Panc1 (cell line): ENCODE results near the gene NFKBIB.

Experiments used
- CTCF ChIP-seq: fragments of 450-650 bp; IDR thresholded peaks from 2 replicates; pipeline ENCODE4 v1.5.1; 2017; ENCODE audit warnings: mild to moderate bottlenecking
- POLR2AphosphoS5 ChIP-seq: IDR thresholded peaks from 2 replicates; pipeline ENCODE4 v1.6.1; 2012; ENCODE audit warnings: mild to moderate bottlenecking, low read depth, low read length, moderate library complexity
- REST ChIP-seq, 2 experiments: IDR thresholded peaks; 2 replicates each; pipeline ENCODE4 v1.6.1; 2011 to 2012; ENCODE audit warnings: low read depth in 2 of 2, control low read depth in 1 of 2, low read length in 1 of 2, mild to moderate bottlenecking in 1 of 2, moderate library complexity in 1 of 2; ENCODE audit not compliant: insufficient read depth in 1 of 2
- SIN3A ChIP-seq: IDR thresholded peaks from 2 replicates; pipeline ENCODE4 v1.6.1; 2012; ENCODE audit warnings: low read depth, mild to moderate bottlenecking, low read length, moderate library complexity, borderline replicate concordance; ENCODE audit not compliant: insufficient read depth
- TCF7L2 ChIP-seq: IDR thresholded peaks from 2 replicates; pipeline ENCODE4 v1.6.1; 2011; ENCODE audit warnings: mild to moderate bottlenecking, low read depth, low read length, inconsistent platforms

GRCh38 chr19:38908911-38909310, 9.1 kb downstream of the NFKBIB start:
- TF ChIP-seq CTCF (no peak), POLR2AphosphoS5 (no peak; the same call in 1 of the 2 replicates), SIN3A (no peak), REST (IDR thresholded peaks at IDR 0.05; ENCODE audit: insufficient read depth in 1 of 2, low read depth in 2 of 2, low read length in 1 of 2) (no peak), TCF7L2 (no peak)
